ENCODE results near the gene ARHGAP22.

Gene ARHGAP22

DNA sequence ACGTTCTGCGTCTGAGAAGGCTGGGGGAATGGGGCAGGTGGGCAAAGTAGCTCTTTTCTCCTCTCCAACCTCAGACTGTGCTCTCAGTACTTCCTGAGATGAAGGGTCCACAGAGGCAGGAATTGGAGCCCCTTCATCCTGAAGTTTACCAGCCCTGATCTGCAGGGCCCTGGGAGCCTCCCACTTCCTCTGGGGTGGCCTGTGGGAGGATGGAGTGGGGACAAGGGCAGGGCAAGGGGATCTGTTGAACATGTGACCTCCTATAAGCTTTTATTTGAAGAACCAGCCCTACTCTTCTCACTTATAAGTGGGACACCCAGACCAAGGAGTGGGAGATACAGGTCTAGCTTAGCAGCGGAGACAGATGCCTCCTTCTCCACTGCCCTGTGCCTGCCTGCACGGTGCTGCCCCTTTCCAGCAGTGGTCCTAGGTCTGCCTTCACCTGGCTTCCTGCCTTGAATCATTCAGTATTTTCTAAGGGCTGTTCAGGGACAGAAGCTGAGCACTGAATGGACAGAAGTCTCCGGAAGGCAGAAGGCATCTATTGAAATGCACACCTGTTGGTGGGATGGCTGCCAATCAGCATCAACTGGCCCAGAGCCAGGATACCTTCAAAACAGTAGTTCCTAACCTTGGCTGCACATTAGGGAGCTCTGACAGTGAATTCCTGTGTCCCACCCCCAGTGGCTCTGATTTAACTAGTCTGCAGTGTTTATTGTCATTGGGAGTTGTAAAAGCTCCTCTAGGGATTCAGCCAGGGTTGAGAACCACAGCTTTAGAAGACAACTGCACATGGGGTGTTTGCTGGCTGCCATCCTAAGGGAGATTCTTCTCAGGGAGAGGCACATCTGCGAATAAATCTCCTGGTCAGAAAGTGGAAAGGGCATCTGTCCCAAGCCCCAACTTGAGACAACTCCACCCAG, 2.7 kb upstream of the ARHGAP22 start:
- no peak for DNase-seq (ENCODE audit: low read depth)

DNA sequence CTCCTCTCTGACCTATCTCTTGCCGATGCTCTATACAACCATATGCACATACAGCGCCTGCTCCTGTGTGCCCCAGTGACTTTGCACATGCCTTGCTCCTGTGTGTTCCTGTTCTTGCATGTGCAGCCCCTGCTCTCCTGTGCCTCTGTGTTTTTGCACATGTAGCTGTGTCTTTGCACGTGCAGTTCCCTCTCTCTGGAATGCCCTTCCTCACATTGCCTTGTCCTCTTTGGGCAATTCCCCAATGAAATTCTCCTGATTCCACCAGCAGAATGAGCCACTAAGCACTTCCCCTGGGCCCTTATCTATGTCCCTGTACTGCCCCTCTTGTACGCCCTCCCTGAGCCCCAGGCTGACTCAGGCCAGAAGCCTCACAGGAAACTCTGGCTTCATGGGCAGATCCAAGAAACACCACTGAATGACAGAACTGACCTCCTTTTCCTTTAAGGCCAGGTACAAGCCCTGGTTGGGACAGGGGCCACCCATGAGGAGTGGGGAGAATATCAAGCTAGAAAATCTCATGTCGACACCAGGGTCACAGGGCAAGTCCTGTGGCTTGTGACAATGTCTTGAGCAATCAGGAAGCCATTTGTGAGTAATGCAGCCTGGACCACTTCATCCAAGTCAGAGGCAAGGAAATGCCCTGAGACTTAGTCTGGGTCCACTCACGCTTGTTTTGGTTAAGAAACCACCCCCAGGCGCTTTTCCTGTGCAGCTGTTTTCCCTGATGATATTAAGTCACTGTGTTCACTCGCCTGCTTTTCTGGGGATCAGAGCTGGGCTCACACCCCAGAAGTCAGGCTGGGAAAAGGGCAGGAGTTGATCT, 1.9 kb upstream of the ARHGAP22 start:
- DNase-seq (ENCODE audit: low read depth) = peak; percentile 91

GRCh38 chr10:48605786-48606529, 1.1 kb upstream of the ARHGAP22 start:
- DNase-seq (ENCODE audit: low read depth) = no peak

- no peak for DNase-seq (ENCODE audit: low read depth)
These were observed 558 bp downstream of the ARHGAP22 start for GRCh38 chr10:48604039-48604990.

GRCh38 chr10:48603421-48604038, 1.3 kb downstream of the ARHGAP22 start:
- DNase-seq (ENCODE audit: low read depth) = no peak

DNA sequence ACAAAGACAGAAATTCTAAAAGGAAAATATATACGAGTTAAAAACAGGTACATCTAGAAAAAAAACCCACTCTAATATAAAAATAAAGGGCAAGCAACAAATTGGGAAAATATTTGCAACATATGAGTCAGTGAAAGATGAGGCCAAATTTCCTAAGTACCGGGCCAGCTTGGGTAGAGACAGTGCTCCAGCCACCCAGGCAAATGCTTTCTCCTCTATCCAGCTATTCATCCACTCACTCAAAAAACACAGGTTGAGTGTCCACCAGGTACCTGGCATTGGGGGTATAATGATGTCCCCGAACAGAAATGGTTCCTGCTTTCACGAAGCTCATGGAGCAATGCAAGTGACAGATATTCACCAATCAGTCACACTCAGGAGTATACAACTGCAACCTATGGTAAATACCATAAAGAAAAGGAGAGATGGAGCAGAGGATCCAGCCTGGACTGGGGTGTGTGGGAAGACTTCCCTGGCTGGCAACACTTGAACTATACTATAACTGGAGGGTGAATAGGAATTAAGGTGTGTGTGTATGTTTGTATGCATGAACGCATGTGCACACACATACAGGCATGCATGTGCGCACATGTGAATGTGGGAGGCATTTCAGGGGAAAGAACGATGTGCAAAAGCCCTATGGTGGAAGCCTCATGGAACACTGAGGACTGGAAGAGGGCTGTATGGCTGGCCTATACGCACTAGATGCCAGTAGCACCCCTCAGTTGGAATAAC, 2.3 kb downstream of the ARHGAP22 start:
- no peak for DNase-seq (ENCODE audit: low read depth)

GRCh38 chr10:48601789-48602188, 3.1 kb downstream of the ARHGAP22 start:
- no peak for DNase-seq (ENCODE audit: low read depth)

DNA sequence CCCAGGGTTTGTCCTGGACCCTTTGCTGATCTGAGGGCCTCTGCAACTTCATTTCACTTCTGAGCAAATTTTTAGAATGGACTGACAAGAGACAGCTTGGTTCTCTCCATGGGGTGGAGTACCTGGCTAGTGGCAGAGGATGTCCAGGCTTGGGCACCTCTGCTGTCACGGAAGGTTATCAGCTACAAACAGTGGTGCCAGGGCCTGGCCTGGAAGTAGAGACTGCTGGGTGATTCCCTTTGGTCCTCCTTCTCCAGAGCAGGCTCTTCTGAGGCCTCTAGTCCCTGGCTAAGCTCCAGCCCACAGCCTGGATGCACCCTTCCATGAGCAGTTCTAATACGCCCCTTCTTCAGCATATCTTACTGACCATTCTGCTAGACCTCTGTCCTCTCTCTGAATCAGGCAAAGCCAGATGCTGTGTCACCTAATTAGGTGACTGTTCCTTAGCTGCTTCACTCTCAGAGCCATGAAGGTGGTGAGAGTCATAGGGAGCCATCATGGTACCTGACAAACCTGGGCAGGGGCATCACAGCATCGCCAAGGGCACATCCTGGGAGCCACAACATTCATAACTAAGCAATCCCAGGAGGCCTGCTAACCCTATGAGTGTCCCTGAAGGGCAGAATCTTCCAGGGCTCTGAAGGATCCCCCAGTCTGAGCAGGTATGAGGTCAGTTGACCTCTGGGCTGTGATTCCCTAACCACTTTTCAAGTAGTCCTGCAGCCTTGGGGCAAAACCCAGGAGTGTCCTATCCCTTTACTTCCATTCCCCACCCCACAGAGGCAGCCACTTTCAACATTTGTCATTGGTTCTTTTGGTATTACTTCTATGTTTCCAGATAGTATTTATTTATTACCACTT, 4.0 kb downstream of the ARHGAP22 start:
- no peak for DNase-seq (ENCODE audit: low read depth)

- no peak for DNase-seq (ENCODE audit: low read depth)
These were observed 5.1 kb downstream of the ARHGAP22 start for GRCh38 chr10:48599830-48600134.

DNA sequence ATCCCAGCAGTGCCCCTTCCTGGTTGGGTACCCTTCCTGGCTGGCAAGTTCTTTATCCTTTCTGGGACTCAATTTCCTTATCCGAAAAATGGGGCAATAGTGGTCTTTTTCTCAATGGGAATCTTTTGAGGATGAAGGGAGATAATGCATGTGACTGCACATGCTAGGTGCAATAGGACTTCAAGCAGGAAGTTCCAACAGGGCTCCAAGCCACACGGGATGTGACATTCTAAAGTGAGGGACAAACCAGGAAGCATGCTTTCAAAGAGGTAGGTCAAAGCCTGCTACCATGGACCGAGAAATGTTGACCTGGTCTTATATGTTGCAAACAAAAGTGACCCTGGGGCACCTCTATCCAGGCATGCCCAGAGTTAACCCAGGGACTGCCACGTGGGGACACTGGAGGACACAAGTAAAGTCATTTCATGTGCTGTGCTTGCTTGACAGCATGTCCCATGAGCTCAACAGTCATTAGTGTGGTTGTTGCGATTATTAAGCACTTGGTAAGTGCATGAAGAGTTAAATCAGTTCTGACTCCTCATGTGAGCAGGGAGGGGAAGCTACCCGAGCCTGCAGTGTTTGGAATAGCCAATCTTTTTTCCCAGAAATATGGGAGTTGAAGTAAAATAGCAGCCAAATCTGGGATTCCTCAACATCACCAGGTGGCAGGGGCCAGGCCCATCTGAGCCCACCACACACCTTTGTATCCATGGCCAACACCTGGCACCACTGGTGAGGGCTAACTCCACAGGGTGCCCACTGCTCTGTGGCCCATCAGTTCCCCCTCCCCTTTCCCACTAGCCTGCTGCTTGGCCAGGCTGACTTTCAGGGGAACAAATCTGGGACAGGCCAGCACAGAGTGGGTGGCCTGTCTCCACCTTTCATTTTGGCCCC, 5.7 kb downstream of the ARHGAP22 start:
- no peak for DNase-seq (ENCODE audit: low read depth)

GRCh38 chr10:48598243-48598935, 6.5 kb downstream of the ARHGAP22 start:
- DNase-seq (ENCODE audit: low read depth) = no peak

- DNase-seq (ENCODE audit: low read depth) = no peak
These were observed 9.3 kb downstream of the ARHGAP22 start for GRCh38 chr10:48595539-48595932.

DNA sequence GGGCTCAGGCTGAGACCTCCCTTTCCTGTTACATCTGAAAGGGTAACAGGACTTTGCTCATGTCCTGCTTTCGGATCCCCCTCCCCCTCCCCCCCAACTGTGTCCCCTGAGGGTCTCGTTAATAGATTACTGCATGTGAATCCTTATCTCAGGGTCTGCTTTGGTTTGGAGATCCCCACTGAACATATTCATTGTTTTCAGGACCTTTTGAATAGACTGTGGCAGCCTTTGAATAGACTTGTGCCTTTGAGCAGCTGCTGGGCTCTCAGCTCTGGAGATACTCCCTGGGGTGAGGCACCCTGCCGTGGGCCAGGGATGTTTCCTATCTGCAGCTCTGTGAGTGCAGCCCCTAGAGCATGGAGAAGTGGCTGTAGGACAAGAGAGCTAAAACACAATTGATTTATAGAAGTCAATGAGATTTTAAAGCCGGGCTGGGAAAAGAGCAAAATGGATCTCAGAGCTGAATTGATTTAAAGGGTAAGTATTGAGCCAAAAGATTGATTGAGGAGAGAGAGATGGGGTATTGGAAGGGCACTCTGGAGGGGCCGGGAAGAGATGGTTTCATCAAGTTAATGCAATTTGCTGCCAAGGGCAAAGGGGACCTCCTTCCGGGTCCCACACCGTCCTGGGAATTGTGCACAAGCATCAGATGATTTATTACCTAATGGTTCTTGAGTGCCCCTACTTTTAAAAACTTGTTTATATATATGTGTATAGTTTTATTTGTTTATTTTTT, 9.9 kb downstream of the ARHGAP22 start:
- no peak for DNase-seq (ENCODE audit: low read depth)

DNA sequence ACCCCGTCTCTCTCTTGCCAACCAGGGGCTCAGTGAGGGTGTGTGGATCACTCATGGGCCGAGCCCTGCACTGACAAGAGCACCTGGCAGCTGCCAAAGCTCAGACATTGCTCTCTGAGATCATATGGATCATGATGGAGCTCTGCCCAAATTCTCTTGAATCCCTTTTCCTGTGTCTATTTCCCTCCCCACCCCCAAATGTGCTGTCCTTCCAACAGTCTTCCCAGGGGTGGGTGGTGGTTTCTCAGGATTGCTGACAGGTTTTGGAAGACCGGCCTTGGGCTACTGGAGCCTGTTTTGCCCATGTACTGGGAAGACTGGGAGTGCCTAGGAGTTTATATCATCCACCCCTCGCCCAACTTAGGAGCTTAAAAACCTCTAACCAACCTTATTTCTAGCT, 10.5 kb downstream of the ARHGAP22 start:
- DNase-seq (ENCODE audit: low read depth) = no peak

DNA sequence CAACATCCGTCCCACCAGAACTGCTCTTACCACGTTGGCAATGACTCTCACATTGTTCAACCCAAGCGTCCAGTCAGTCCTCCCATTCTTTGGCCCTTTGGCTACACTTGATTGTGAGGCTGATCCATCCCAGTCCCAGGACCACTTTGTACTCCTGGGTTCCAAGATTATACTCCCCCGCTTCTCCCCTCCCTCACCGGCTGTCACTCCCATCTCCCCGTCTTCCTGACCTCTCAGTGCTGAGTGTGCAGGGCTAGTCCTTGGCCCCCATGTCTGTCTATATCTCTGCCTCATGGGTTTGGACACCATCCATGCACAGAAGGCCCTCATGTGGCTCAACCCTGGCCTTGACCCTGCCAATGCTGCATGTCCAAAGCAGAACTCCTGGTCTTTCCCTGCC, 12.5 kb downstream of the ARHGAP22 start:
- no peak for DNase-seq (ENCODE audit: low read depth)

GRCh38 chr10:48590945-48591344, 13.9 kb downstream of the ARHGAP22 start:
- no peak for DNase-seq (ENCODE audit: low read depth)

GRCh38 chr10:48589266-48589665, 15.6 kb downstream of the ARHGAP22 start:
- peak; percentile 75 for DNase-seq (ENCODE audit: low read depth)
